Lower leg skin (tissue), 4 donors: ENCODE results near the gene BCAR3. TPM values are rescaled to one million over a fixed set of nuclear protein-coding genes. Genes with fewer than 3 reads are reported as not detected.

ENCODE experiments used
- DNase-seq, 2 donors: peaks; one replicate each; pipeline ENCODE4 v3.0.0-alpha.2; 2019; ENCODE audit warnings: low spot score in 2 of 2
- H3K4me3 ChIP-seq: fragments of 200-600 bp; sonication (generic); 2 replicates; pipeline ENCODE4 v1.5.1; 2017; ENCODE audit warnings: mild to moderate bottlenecking, low read depth; ENCODE audit not compliant: poor library complexity, severe bottlenecking
- CTCF ChIP-seq, 3 donors: fragments of 450-650 bp; IDR thresholded peaks; one replicate each; pipeline ENCODE4 v1.5.1; 2016; ENCODE audit warnings: antibody characterized with exemption in 3 of 3, mild to moderate bottlenecking in 3 of 3, moderate library complexity in 2 of 3
- POLR2A ChIP-seq, 2 donors: fragments of 450-650 bp; IDR thresholded peaks; one replicate each; pipeline ENCODE4 v1.6.1; 2016 to 2017; ENCODE audit warnings: antibody characterized with exemption in 2 of 2, mild to moderate bottlenecking in 1 of 2, moderate library complexity in 1 of 2
- WGBS, 2 donors: methylation state at CpG; one replicate each; pipeline ENCODE4 v1.1.5; 2018; 5-methylcytosine and 5-hydroxymethylcytosine counted together
- intact Hi-C: fragments of 100-400 bp; cut with DNase I; formaldehyde crosslinking; loops from one replicate; pipeline ENCODE4 v1.15.0; 2023; ENCODE audit warnings: low total_unique reads
- total RNA-seq, 4 donors: library from RNA; depleted of rRNA; stranded (reverse); fragments of >200 nt; gene quantifications; one replicate each; pipeline ENCODE4 v1.1.0, GENCODE V29; 2016

The BCAR3 gene
- total RNA-seq, 4 donors from 2014 or later, result 41.8 to 57.5 (median 45.8) TPM

- intact Hi-C loops, result no loop called here
- WGBS, 2 donors, result 94% methylated on average over 3 of the region's 3 CpGs
- DNase-seq, result peak in 1 of 2 donors; percentile 15
- H3K4me3 ChIP-seq, result no peak overlapping the region
- TF ChIP-seq POLR2A (IDR thresholded peaks at IDR 0.05) (no peak), CTCF (IDR thresholded peaks at IDR 0.05) (no peak)
Observed at GRCh38 chr1:93636712-93637111, 44.9 kb downstream of the BCAR3 start.

GRCh38 chr1:93635614-93636543 is 45.8 kb downstream of the BCAR3 start:
- peak in 1 of 2 donors; percentile 79 for DNase-seq
- TF ChIP-seq POLR2A (IDR thresholded peaks at IDR 0.05), result no peak
- no peak for TF ChIP-seq CTCF (IDR thresholded peaks at IDR 0.05)

GRCh38 chr1:93633313-93633712 is 48.3 kb downstream of the BCAR3 start:
- 96 to 98% methylated on average over 4 of the region's 4 CpGs for WGBS, 2 donors
- H3K4me3 ChIP-seq, result no peak overlapping the region
- intact Hi-C loops, result no loop called here
- TF ChIP-seq CTCF (IDR thresholded peaks at IDR 0.05) (no peak), POLR2A (IDR thresholded peaks at IDR 0.05) (no peak)
- no peak for DNase-seq

More at GRCh38 chr1:93635614-93636543, 45.8 kb downstream of the BCAR3 start:
- intact Hi-C loops, result no loop called here
- 72 to 80% methylated on average over 14 of the region's 14 CpGs for WGBS, 2 donors
- H3K4me3 ChIP-seq, result no peak overlapping the region

- TF ChIP-seq POLR2A (IDR thresholded peaks at IDR 0.05) (no peak), CTCF (IDR thresholded peaks at IDR 0.05) (no peak)
- no peak overlapping the region for H3K4me3 ChIP-seq
- 88% methylated on average over 5 of the region's 5 CpGs for WGBS, 2 donors
- DNase-seq, result no peak
- intact Hi-C loops, result no loop called here
Observed at GRCh38 chr1:93631626-93632365, 49.8 kb downstream of the BCAR3 start.

- DNase-seq, result no peak
- 86 to 93% methylated on average over 3 of the region's 3 CpGs for WGBS, 2 donors
- intact Hi-C loops, result no loop called here
- TF ChIP-seq POLR2A (IDR thresholded peaks at IDR 0.05), result no peak
- TF ChIP-seq CTCF (IDR thresholded peaks at IDR 0.05), result no peak
- no peak overlapping the region for H3K4me3 ChIP-seq
Observed at GRCh38 chr1:93630168-93630567, 51.5 kb downstream of the BCAR3 start.
